K562 (cell line): Measurements from ENCODE around the gene ELL3. TPM values are rescaled to one million over a fixed set of nuclear protein-coding genes. Genes with fewer than 3 reads are reported as not detected.

ENCODE experiments used
- MCM3 ChIP-seq: fragments of 450-650 bp; IDR thresholded peaks from 2 replicates; pipeline ENCODE4 v1.6.1; 2016
- MEF2D ChIP-seq: conservative IDR thresholded peaks from 2 replicates; pipeline ENCODE4 v1.6.1; 2016; ENCODE audit warnings: low read depth, missing genetic modification characterization, missing compliant biosample characterization
- POLR2G ChIP-seq: fragments of 200-400 bp; formaldehyde crosslinking; IDR thresholded peaks from 2 replicates; pipeline ENCODE4 v1.6.1; 2017; ENCODE audit warnings: low read depth, mild to moderate bottlenecking, antibody characterized with exemption, low read length, moderate library complexity
- PTRF ChIP-seq: fragments of 450-650 bp; IDR thresholded peaks from 2 replicates; pipeline ENCODE4 v1.6.1; 2016; ENCODE audit warnings: mild to moderate bottlenecking, missing genetic modification characterization, missing compliant biosample characterization
- RBM15 ChIP-seq: fragments of 200-400 bp; formaldehyde crosslinking; IDR thresholded peaks from 2 replicates; pipeline ENCODE4 v1.6.1; 2018; ENCODE audit warnings: mild to moderate bottlenecking, low read length, moderate library complexity; ENCODE audit not compliant: insufficient read depth
- RBM39 ChIP-seq: fragments of 200-400 bp; formaldehyde crosslinking; optimal IDR thresholded peaks from 2 replicates; pipeline ENCODE3; 2018; ENCODE audit warnings: low read depth, low read length
- SREBF2 ChIP-seq: sonication (generic); formaldehyde crosslinking; IDR thresholded peaks from 2 replicates; pipeline ENCODE4 v1.4.0; 2020; ENCODE audit warnings: mild to moderate bottlenecking, missing genetic modification reagents
- ZNF224 ChIP-seq: sonication (generic); formaldehyde crosslinking; IDR thresholded peaks from 2 replicates; pipeline ENCODE4 v1.8.0; 2022; ENCODE audit warnings: mild to moderate bottlenecking, missing genetic modification reagents
- polyA plus RNA-seq, 8 experiments: library from polyadenylated mRNA; depleted of rRNA in 4 of 8; stranded (reverse) in 5 of 8; unstranded in 3 of 8; fragments of >200 nt; fragmentation: Nextera tagmentation in 2 of 8; fragmentation: Illumina TruSeq in 1 of 8; extraction: Ambion mirVana in 2 of 8; extraction: Trizol in 1 of 8; gene quantifications; 2 replicates each; pipeline versions ENCODE4 v1.2.1 to v1.2.3, GENCODE V29; 2011 to 2014; ENCODE audit warnings: inconsistent platforms in 1 of 8, missing spikeins in 1 of 8
- total RNA-seq, 7 experiments: library from RNA; depleted of rRNA in 6 of 7; stranded (reverse); fragments of >200 nt in 6 of 7; fragmentation: Illumina TruSeq in 2 of 7; extraction: Trizol in 2 of 7; gene quantifications; 2 replicates each; pipeline versions ENCODE4 v1.2.1 to v1.2.3, GENCODE V29; 2011 to 2021; ENCODE audit warnings: low replicate concordance in 1 of 7
- TF ChIP-seq, protein P1 (sequence below): IDR thresholded peaks from 3 replicates; pipeline ENCODE4 v1.6.1; 2011; ENCODE audit warnings: borderline replicate concordance, mild to moderate bottlenecking, moderate library complexity; ENCODE audit not compliant: insufficient read length; ENCODE audit errors: extremely low read depth
- TF ChIP-seq, protein P2 (sequence below), 3 experiments: fragments of 200-800 bp in 1 of 3; fragments of 250-450 bp in 1 of 3; fragments of 450-650 bp in 1 of 3; sonication (Bioruptor Pico) in 1 of 3; sonication (Bioruptor generic) in 1 of 3; formaldehyde crosslinking in 1 of 3; IDR thresholded peaks; 2 replicates each; pipeline versions ENCODE4 v1.6.1 to v1.8.0; 2016 to 2022; ENCODE audit warnings: mild to moderate bottlenecking in 2 of 3, missing genetic modification characterization in 2 of 3, missing compliant biosample characterization in 1 of 3, moderate library complexity in 1 of 3
- TF ChIP-seq, protein P3 (sequence below): fragments of 450-650 bp; IDR thresholded peaks from 2 replicates; pipeline ENCODE4 v1.6.1; 2016; ENCODE audit warnings: low read depth, mild to moderate bottlenecking, moderate library complexity
- TF ChIP-seq, protein P4 (sequence below): fragments of 250-450 bp; sonication (Bioruptor Pico); IDR thresholded peaks from 2 replicates; pipeline ENCODE4 v1.5.0; 2020; ENCODE audit warnings: mild to moderate bottlenecking, borderline replicate concordance
- TF ChIP-seq, protein P5 (sequence below): fragments of 250-450 bp; sonication (Bioruptor Pico); IDR thresholded peaks from 2 replicates; pipeline ENCODE4 v1.8.0; 2021; ENCODE audit warnings: moderate library complexity, mild to moderate bottlenecking, inconsistent platforms

Gene ELL3
- total and polyA plus RNA-seq, 9 of the 15 experiments (the other 6 are each of a cell fraction or from before 2014, with no cell fraction given): 0.80 to 5.2 (median 2.6) TPM

DNA sequence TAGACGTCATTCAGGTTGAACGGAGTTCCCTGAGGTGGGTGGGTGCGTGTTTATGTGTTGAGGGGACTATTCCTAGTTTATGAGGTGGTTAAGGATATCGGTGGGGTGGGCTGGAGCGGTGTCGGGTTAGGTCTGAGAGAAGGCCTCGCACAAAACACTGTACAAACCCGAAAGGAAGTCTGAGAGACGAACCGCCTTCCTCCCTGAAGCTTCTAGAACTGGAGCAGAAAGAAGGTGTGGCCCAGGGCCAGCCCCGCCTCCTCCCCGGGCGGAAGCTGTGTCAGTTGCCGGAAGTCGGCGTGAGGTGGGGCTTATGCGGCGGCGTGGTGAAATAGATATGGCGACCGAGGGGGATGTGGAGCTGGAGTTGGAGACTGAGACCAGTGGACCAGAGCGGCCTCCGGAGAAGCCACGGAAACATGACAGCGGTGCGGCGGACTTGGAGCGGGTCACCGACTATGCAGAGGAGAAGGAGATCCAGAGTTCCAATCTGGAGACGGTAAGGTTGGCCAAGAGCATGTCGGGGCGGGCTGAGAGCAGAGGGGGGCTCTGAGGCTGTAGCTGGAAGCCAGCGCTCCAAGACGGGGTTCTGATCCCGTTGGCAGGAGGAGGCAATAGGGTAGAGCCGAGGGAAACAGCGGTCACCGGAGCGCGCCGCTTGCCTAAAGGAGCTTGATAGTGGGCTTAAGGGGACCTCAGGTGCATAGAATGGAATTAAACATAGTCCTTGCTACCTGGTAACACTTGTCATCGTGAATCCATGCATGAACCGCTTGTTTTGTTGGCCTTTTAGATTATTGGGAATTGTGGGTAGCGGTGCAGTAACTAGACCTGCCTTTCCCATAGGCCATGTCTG is 23.7 kb upstream of the ELL3 start, which contains the start of gene HYPK (continued):
- TF ChIP-seq RBM15 (no peak), ZNF224 (CRISPR knock-in tag) (no peak), MCM3 (no peak), POLR2G (peak; percentile 94), PTRF (tag) (no peak), RBM39 (peak; percentile 78), MEF2D (tag) (no peak), SREBF2 (CRISPR knock-in tag) (no peak)
- TF ChIP-seq, protein P1, sequence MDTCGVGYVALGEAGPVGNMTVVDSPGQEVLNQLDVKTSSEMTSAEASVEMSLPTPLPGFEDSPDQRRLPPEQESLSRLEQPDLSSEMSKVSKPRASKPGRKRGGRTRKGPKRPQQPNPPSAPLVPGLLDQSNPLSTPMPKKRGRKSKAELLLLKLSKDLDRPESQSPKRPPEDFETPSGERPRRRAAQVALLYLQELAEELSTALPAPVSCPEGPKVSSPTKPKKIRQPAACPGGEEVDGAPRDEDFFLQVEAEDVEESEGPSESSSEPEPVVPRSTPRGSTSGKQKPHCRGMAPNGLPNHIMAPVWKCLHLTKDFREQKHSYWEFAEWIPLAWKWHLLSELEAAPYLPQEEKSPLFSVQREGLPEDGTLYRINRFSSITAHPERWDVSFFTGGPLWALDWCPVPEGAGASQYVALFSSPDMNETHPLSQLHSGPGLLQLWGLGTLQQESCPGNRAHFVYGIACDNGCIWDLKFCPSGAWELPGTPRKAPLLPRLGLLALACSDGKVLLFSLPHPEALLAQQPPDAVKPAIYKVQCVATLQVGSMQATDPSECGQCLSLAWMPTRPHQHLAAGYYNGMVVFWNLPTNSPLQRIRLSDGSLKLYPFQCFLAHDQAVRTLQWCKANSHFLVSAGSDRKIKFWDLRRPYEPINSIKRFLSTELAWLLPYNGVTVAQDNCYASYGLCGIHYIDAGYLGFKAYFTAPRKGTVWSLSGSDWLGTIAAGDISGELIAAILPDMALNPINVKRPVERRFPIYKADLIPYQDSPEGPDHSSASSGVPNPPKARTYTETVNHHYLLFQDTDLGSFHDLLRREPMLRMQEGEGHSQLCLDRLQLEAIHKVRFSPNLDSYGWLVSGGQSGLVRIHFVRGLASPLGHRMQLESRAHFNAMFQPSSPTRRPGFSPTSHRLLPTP: no peak
- TF ChIP-seq, protein P2, sequence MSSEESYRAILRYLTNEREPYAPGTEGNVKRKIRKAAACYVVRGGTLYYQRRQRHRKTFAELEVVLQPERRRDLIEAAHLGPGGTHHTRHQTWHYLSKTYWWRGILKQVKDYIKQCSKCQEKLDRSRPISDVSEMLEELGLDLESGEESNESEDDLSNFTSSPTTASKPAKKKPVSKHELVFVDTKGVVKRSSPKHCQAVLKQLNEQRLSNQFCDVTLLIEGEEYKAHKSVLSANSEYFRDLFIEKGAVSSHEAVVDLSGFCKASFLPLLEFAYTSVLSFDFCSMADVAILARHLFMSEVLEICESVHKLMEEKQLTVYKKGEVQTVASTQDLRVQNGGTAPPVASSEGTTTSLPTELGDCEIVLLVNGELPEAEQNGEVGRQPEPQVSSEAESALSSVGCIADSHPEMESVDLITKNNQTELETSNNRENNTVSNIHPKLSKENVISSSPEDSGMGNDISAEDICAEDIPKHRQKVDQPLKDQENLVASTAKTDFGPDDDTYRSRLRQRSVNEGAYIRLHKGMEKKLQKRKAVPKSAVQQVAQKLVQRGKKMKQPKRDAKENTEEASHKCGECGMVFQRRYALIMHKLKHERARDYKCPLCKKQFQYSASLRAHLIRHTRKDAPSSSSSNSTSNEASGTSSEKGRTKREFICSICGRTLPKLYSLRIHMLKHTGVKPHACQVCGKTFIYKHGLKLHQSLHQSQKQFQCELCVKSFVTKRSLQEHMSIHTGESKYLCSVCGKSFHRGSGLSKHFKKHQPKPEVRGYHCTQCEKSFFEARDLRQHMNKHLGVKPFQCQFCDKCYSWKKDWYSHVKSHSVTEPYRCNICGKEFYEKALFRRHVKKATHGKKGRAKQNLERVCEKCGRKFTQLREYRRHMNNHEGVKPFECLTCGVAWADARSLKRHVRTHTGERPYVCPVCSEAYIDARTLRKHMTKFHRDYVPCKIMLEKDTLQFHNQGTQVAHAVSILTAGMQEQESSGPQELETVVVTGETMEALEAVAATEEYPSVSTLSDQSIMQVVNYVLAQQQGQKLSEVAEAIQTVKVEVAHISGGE (CRISPR knock-in tag; IDR thresholded peaks at IDR 0.05): no peak
- TF ChIP-seq, protein P3, sequence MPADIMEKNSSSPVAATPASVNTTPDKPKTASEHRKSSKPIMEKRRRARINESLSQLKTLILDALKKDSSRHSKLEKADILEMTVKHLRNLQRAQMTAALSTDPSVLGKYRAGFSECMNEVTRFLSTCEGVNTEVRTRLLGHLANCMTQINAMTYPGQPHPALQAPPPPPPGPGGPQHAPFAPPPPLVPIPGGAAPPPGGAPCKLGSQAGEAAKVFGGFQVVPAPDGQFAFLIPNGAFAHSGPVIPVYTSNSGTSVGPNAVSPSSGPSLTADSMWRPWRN: no peak
- TF ChIP-seq, protein P4, sequence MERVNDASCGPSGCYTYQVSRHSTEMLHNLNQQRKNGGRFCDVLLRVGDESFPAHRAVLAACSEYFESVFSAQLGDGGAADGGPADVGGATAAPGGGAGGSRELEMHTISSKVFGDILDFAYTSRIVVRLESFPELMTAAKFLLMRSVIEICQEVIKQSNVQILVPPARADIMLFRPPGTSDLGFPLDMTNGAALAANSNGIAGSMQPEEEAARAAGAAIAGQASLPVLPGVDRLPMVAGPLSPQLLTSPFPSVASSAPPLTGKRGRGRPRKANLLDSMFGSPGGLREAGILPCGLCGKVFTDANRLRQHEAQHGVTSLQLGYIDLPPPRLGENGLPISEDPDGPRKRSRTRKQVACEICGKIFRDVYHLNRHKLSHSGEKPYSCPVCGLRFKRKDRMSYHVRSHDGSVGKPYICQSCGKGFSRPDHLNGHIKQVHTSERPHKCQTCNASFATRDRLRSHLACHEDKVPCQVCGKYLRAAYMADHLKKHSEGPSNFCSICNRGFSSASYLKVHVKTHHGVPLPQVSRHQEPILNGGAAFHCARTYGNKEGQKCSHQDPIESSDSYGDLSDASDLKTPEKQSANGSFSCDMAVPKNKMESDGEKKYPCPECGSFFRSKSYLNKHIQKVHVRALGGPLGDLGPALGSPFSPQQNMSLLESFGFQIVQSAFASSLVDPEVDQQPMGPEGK (CRISPR knock-in tag): no peak
- TF ChIP-seq, protein P5, sequence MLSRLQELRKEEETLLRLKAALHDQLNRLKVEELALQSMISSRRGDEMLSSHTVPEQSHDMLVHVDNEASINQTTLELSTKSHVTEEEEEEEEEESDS: no peak
